AG20443 (cell line): ENCODE measurements around the gene MYO7A.

Experiments
- DNase-seq: peaks from one replicate; pipeline ENCODE4 v3.0.0; 2012; ENCODE audit warnings: low spot score, mixed read lengths

The MYO7A gene

DNA sequence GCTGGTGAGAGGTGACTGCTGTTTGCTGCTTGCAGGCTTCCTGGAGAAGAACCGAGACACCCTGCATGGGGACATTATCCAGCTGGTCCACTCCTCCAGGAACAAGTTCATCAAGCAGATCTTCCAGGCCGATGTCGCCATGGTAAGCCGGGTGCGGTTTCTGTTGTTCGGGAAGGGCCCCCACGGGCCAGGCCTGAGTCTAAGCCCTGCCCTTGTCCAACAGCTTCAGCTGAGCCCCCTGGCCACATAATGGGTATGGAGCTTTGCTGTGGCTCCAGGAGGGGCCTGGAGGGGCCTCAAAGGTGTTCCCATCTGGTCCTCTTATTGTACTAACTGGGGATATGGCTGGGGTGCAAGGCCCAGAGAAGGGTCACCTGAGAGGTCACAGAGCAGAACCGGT is 38.0 kb downstream of the MYO7A start:
- DNase-seq = no peak

DNA sequence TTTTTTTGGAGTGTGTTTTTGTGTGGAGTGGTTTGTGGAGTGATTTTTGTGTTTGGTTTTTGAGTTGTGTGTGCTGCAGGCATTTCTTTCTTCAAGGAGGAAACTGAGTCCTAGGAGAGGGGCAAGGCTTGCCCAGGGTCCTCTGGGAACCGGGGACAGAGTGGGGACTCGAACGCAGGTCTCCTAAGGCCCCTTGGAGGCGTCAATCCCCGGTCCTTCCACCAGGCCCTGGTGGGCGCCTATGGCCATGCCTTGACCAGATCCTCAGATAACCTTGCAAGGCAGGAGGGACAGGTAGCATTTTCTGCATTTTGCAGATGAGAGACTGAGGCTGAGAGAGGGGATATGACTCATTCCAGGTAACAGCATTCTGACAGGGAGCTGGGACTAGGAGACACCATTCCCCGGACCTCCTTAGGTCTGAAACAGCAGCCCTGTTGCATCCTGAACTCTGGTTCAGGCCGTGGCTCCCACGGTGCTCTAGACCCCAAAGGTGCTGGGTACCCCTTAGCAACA is 39.1 kb downstream of the MYO7A start:
- no peak for DNase-seq

GRCh38 chr11:77167791-77168190 is 39.7 kb downstream of the MYO7A start:
- DNase-seq = no peak

DNA sequence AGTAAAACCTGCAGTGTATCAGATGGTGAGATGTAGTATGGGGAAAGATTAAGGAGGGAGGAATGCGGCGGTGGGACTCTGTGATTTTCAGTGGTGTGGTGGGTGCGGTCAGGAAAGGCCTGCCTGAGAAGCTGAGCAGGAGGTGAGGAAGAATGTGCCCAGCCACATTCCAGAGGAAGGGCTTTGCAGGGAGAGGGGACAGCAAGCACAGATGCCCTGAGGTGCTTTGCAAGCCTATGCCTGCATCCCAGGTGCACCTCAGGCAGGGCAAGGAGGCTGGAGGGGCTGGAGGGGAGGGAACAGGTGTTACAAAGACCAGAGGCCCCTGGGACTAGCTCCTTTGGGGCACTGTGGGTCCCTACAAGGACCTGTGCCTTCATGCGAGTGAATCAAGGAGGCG is 42.1 kb downstream of the MYO7A start:
- no peak for DNase-seq

GRCh38 chr11:77171254-77171653 is 43.2 kb downstream of the MYO7A start:
- DNase-seq = no peak

GRCh38 chr11:77171885-77172665 is 44.0 kb downstream of the MYO7A start:
- no peak for DNase-seq

DNA sequence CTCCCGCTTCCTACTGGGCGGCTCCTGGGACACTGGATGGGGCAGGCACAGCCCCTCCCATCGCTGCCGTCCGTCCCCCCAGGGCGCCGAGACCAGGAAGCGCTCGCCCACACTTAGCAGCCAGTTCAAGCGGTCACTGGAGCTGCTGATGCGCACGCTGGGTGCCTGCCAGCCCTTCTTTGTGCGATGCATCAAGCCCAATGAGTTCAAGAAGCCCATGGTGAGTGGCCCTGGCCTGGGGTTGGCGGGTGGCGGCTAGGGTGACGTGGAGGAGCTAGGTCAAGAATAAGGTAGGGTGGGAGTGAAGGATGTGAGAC is 44.6 kb downstream of the MYO7A start:
- no peak for DNase-seq

DNA sequence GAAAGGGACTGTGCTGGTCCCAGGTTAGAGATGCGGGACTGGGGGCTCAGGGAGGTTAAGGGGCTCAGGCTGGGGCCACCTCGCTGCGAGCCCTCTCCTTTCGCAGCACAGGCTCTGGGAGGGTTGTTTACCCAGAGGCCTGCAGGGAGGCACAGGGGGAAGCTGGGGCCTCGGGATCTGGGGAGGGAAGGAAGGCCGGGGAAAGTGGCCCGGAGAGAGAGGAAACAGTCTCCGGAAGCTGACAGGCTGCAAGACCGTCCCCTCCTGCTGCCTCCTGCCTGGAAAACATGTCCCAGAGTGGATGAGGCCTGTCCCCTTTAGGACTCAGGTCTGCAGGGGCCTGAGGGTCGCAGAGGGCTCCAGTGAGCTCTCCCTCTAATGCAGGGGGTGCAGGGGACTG is 45.4 kb downstream of the MYO7A start:
- DNase-seq = no peak

GRCh38 chr11:77174559-77174958 is 46.5 kb downstream of the MYO7A start:
- no peak for DNase-seq

DNA sequence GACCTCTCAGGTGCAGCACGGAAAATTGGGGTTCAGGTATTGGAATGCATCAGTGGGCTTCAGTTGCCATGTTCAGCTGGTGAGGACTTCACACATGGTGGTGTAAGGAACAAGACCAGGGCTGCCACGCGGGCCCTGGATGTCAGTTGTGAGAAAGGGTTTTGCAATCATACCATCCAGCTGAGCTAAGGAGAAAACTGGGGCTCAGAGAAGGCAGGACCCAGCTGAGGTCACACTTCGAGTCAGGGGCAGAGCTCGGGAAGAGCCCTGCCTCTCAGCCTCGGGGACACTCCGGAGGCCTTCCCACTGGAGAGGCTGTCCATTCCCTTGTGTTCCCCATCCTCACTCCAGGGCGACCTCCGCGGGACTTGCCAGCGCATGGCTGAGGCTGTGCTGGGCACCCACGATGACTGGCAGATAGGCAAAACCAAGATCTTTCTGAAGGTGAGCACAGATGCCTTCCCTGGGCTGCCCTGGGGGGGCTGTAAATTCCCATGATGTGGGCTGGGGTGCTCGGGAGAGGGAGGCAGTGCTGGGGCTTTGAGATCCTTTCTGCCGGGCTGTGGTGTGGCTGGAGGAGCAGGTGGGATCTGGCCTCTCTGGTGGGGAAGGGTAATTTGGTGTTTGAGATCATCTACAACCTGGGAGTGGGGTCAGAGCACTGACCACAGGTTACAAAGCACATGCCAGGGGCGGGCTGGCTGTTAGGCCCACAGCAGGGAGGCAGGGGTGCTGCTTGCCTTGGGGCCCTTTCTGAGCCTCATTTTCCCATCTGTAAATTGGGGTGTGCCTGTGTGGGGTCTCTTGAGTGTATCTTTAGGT is 47.2 kb downstream of the MYO7A start:
- no peak for DNase-seq

DNA sequence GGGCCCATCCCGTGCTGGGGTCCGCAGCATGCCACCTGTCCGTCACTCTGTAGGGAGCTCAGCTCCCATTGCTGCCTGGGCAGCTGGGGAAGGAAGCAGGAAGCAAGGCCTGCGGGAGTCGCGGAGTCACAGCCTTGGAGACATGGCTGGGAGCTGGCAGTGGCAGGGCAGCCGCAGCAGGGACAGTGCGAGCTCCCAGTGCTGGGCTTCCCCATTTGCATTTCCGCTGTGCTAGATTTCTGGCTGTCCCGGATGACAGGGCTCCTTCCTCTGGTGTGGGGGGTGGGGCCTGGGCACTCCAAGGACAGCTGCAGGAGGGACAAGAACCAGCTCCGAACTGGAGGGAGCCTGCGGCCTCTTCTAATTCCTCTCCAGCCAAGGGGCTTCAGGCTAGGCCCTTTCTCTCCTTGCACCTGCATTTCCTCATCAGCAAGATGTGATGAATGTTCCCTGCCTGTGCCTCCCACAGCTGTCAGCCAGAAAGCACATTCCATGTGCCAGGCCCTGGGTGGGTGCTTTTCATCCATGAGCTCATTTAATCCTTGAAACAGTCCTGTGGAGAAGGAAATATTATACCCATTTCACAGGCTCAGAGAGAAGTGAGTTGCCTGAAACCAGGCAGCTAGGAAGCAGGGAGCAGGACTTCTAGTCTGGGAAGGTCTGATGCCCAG is 48.0 kb downstream of the MYO7A start:
- no peak for DNase-seq

DNA sequence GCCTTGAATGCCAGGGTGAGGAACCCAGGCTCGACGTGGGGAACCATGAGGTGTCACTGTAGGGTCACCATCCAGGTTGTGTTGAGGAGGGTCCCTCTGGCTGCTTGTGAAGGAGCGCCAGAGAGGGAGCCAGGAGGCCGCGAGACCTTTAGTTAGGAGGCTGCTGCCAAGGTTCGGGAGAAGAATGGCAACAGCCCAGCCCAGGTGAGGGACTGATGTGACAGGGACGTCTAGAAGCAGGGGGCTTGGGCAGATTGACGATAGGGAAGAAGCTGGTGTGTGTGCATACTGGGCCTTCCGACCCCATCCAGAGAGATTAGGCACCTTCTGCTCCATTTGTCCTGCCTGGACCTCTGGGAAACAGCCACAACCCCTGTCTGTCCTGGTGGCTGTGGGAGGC is 49.0 kb downstream of the MYO7A start:
- no peak for DNase-seq

GRCh38 chr11:77178150-77178549 is 50.1 kb downstream of the MYO7A start:
- no peak for DNase-seq

DNA sequence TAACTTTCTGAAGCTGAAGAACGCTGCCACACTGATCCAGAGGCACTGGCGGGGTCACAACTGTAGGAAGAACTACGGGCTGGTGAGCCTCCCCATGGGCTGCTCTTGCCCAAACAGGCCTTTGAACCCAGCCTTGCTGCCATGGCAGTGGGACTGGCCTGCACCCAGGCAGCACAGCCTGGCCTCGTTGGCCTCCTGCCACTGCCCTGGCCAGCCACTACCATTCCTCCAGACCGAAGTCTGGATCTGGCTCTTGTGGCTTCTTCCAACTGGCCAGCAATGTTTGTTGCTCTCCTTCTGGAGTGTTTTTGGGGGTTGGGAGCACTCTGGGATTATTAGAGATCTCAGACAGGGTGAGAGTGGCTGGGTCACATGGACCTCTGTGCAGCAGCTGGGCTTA is 51.0 kb downstream of the MYO7A start:
- DNase-seq = no peak

GRCh38 chr11:77179681-77180080 is 51.6 kb downstream of the MYO7A start:
- DNase-seq = no peak

- DNase-seq = no peak
Observed at GRCh38 chr11:77180346-77180745, 52.3 kb downstream of the MYO7A start.

DNA sequence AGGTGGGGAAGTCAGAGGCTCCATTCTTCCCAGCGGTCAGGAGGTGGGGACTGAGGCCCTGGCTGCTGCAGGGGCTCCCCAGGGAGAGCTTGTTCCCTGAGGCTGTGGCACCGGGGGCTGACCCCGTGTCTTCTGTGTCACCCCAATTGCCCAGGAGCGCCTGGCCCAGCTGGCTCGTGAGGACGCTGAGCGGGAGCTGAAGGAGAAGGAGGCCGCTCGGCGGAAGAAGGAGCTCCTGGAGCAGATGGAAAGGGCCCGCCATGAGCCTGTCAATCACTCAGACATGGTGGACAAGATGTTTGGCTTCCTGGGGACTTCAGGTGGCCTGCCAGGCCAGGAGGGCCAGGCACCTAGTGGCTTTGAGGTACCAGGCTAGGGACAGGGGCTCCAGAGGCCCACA is 53.2 kb downstream of the MYO7A start:
- no peak for DNase-seq

DNA sequence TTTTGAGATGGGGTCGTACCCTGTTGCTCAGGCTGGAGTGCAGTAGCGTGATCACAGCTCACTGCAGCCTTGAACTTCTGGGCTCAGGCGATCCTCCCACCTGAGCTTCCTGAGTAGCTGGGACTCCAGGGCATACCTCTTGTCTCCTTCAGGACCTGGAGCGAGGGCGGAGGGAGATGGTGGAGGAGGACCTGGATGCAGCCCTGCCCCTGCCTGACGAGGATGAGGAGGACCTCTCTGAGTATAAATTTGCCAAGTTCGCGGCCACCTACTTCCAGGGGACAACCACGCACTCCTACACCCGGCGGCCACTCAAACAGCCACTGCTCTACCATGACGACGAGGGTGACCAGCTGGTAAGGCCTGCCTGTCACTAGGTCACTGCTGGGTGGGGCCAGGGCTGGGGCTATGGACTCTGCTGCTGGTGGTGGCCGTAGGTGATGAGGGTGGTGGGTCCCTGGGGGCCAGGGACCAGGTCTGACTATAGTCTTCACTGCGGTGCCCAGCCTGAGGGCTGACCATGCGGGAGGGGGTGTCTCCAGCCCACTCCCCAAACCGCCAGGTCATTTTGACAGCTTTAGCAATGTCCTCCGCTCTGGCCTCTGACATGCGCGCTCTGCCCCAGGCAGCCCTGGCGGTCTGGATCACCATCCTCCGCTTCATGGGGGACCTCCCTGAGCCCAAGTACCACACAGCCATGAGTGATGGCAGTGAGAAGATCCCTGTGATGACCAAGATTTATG is 53.9 kb downstream of the MYO7A start:
- no peak for DNase-seq

GRCh38 chr11:77182542-77183430 is 54.7 kb downstream of the MYO7A start:
- no peak for DNase-seq

- no peak for DNase-seq
Observed at GRCh38 chr11:77183431-77183984, 55.5 kb downstream of the MYO7A start.
